Aorta (tissue), 5 donors: ENCODE measurements around the gene CCDC141. TPM values are rescaled to one million over a fixed set of nuclear protein-coding genes. Genes with fewer than 3 reads are reported as not detected.
"Not testable (repeated sequence)": the region's sequence is repeated elsewhere in the genome, so short reads cannot be mapped to it uniquely, and the experiment has no call there.

ENCODE experiments used
- ATAC-seq: fragments of 200-7000 bp; cut with Tn5 transposase; one replicate; pipeline ENCODE4 v1.9.1; 2022; ENCODE audit warnings: moderate library complexity; ENCODE audit not compliant: low FRiP score
- DNase-seq, 2 donors: peaks; one replicate each; pipeline ENCODE4 v3.0.0-alpha.2; 2020
- H3K27ac ChIP-seq, 2 donors: one replicate each; pipeline ENCODE4 v1.5.1; 2013; ENCODE audit warnings: low read length in 2 of 2, mild to moderate bottlenecking in 2 of 2, moderate library complexity in 2 of 2, control low read depth in 1 of 2, inconsistent platforms in 1 of 2, low read depth in 1 of 2
- H3K27me3 ChIP-seq, 2 donors: one replicate each; pipeline ENCODE4 v1.6.1; 2013; ENCODE audit warnings: control low read depth in 1 of 2, low read length in 1 of 2, mild to moderate bottlenecking in 1 of 2, moderate library complexity in 1 of 2; ENCODE audit not compliant: insufficient read depth in 2 of 2, control insufficient read depth in 1 of 2
- H3K36me3 ChIP-seq, 2 donors: one replicate each; pipeline ENCODE4 v1.6.1; 2013; ENCODE audit warnings: control low read depth in 1 of 2, low read length in 1 of 2, mild to moderate bottlenecking in 1 of 2; ENCODE audit not compliant: insufficient read depth in 2 of 2, control insufficient read depth in 1 of 2
- H3K4me1 ChIP-seq, 2 donors: one replicate each; pipeline ENCODE4 v1.6.1; 2013; ENCODE audit warnings: low read length in 2 of 2, control low read depth in 1 of 2, mild to moderate bottlenecking in 1 of 2, moderate library complexity in 1 of 2; ENCODE audit not compliant: insufficient read depth in 2 of 2, control insufficient read depth in 1 of 2
- H3K4me3 ChIP-seq, 2 donors: one replicate each; pipeline ENCODE4 v1.5.1; 2013; ENCODE audit warnings: low read length in 2 of 2, control low read depth in 1 of 2, mild to moderate bottlenecking in 1 of 2
- H3K9me3 ChIP-seq: one replicate; pipeline ENCODE4 v1.6.1; 2013; ENCODE audit warnings: mild to moderate bottlenecking, low read length; ENCODE audit not compliant: control insufficient read depth
- WGBS, 2 donors: extraction: QIAGEN DNeasy Blood & Tissue Kit; methylation state at CpG; one replicate each; pipeline ENCODE4 v1.1.7; 2013; 5-methylcytosine and 5-hydroxymethylcytosine counted together
- intact Hi-C, 2 donors: fragments of 100-400 bp; cut with DNase I; formaldehyde crosslinking; loops; one replicate each; pipeline versions ENCODE4 v1.14.2 to v1.15.0; 2022
- polyA plus RNA-seq, 2 donors: library from polyadenylated mRNA; stranded (reverse); fragments of 200-250 nt; gene quantifications; one replicate each; pipeline ENCODE4 v1.2.3, GENCODE V29; 2013
- total RNA-seq, 2 donors: library from RNA; stranded (reverse); fragmentation: NEBNext Ultra II Directional; extraction: Animal tissue kit (Norgen Biotek cat#: 25700); gene quantifications; one replicate each; pipeline ENCODE4 v1.2.1, GENCODE V29; 2021
- donor health status: healthy with polysubstance abuse.
- donor health status: Bipolar disorder and iron deficiency.
- donor health status: DM: no; HTN: no; CAD: no.
- donor health status: DM: no; HTN: no; CAD: no.
- donor health status: DM: yes; HTN: yes; CAD: no.

The CCDC141 gene
- total and polyA plus RNA-seq, 4 donors = 0.13 to 28.3 (median 2.0) TPM

GRCh38 chr2:178997477-178997876 lies 52.5 kb downstream of the CCDC141 start:
- Histone ChIP-seq H3K36me3 (no peaks in the 10 kb centered on the region), H3K27ac (no peak overlapping the region), H3K27me3 (no peaks in the 10 kb centered on the region), H3K4me3 (no peak overlapping the region), H3K4me1 (no peaks in the 10 kb centered on the region), H3K9me3 (no peaks in the 10 kb centered on the region)
- DNase-seq = no peak
- ATAC-seq = no peak
- intact Hi-C loops = no loop called here
- WGBS, 2 donors = 83 to 92% methylated on average over 2 of the region's 2 CpGs

DNA sequence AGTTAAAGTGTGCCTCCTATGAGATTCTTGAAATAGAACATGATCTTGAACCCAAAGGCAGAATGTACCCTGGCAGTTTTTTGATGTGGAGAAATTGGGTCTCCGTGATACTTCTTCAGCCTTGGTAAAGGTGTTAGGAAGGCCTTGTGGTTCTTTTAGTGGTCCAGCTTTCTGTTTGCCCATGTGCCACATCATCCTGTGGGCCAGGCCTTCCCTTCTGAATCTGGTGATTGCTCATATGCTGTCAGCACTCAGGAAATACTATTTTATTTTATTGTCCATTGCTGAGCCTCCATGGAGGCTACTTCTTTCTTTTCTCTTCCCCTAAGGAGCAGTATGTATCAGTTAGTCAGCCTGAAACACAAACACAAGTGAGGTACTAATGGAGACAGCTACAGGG lies 52.9 kb downstream of the CCDC141 start:
- no peak overlapping the region for H3K4me3 ChIP-seq
- DNase-seq (no peak), ATAC-seq (no peak)
- intact Hi-C loops = no loop called here
- H3K36me3 ChIP-seq = no peaks in the 10 kb centered on the region
- no peaks in the 10 kb centered on the region for H3K27me3 ChIP-seq
- no peaks in the 10 kb centered on the region for H3K4me1 ChIP-seq
- no peak overlapping the region for H3K27ac ChIP-seq
- 91% methylated on average over 1 of the region's 1 CpG for WGBS, 2 donors
- no peaks in the 10 kb centered on the region for H3K9me3 ChIP-seq

DNA sequence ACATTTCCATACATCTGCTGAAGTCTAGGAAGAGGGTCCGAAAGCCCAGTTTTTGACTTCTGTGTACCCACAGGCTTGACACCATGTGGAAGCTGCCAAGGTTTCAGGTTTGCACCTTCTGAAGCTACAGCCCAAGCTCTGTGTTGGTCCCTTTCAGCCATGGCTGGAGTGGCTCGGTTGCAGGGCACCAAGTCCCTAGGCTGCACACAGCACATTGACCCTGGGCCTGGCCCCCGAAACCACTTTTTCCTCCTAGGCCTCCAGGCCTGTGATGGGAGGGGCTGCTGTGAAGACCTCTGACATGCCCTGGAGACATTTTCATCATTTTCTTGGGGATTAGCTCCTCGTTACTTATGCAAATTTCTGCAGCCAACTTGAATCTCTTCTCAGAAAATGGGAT lies 55.7 kb downstream of the CCDC141 start:
- Histone ChIP-seq H3K36me3 (no peaks in the 10 kb centered on the region), H3K4me1 (no peaks in the 10 kb centered on the region), H3K4me3 (no peak overlapping the region), H3K27me3 (no peaks in the 10 kb centered on the region), H3K27ac (no peak overlapping the region), H3K9me3 (no peaks in the 10 kb centered on the region)
- WGBS, 2 donors = 63 to 78% methylated on average over 4 of the region's 4 CpGs
- DNase-seq (no peak), ATAC-seq (no peak)
- intact Hi-C loops = no loop called here

GRCh38 chr2:178993788-178994187 lies 56.1 kb downstream of the CCDC141 start:
- intact Hi-C loops = no loop called here
- no peak for ATAC-seq

GRCh38 chr2:178992719-178993118 lies 57.2 kb downstream of the CCDC141 start:
- ATAC-seq, intact Hi-C loops, H3K9me3 ChIP-seq, H3K4me1 ChIP-seq, H3K4me3 ChIP-seq, H3K27me3 ChIP-seq, H3K27ac ChIP-seq, DNase-seq, H3K36me3 ChIP-seq: not testable (repeated sequence)
- WGBS, 2 donors = 69 to 78% methylated on average over 3 of the region's 3 CpGs

More at GRCh38 chr2:178993788-178994187, 56.1 kb downstream of the CCDC141 start:
- no peaks in the 10 kb centered on the region for H3K4me1 ChIP-seq
- no peak overlapping the region for H3K4me3 ChIP-seq
- WGBS, 2 donors = 78 to 90% methylated on average over 2 of the region's 2 CpGs
- H3K9me3 ChIP-seq = no peaks in the 10 kb centered on the region
- DNase-seq = no peak
- no peak overlapping the region for H3K27ac ChIP-seq
- H3K27me3 ChIP-seq = no peaks in the 10 kb centered on the region
- no peaks in the 10 kb centered on the region for H3K36me3 ChIP-seq

DNA sequence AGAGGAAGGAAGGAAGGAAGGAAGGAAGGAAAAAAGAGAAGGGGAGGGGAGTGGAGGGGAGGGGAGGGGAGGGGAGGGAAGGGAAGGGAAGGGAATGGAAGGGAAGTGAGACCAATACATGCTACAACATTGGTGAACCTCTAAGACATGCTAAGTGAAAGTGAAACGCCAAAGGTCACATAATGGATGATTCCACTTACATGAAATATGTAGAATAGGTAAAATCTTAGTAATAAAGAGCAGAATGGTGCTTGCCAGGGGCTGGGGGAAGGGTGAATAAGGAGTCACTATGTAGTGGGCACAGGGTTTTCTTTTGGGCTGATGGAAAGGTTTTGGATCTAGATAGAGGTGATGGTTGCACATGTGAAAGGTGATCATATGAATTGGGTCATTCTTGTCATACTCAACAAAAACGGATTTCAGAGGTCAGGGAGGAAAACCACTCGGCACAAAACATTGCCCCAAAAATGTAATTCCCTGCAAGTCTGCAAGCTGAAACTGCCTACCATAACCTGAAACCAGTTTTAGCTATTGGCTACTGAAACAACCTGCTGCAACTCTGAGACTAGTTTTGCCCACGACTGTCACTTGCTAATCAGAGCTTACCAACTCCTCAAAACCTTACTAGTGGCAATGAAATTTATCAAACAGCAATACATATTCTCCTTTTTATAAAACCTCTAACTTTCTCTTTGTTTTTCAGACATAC lies 59.2 kb downstream of the CCDC141 start:
- WGBS, 2 donors = 78 to 83% methylated on average over 4 of the region's 4 CpGs
- H3K27me3 ChIP-seq = no peaks in the 10 kb centered on the region
- H3K4me3 ChIP-seq = no peak overlapping the region
- H3K9me3 ChIP-seq = no peaks in the 10 kb centered on the region
- ATAC-seq = no peak
- intact Hi-C loops = no loop called here
- H3K36me3 ChIP-seq = no peaks in the 10 kb centered on the region
- H3K4me1 ChIP-seq = no peaks in the 10 kb centered on the region
- no peak overlapping the region for H3K27ac ChIP-seq
- DNase-seq = no peak

- H3K27me3 ChIP-seq, H3K4me1 ChIP-seq, H3K9me3 ChIP-seq, ATAC-seq, H3K27ac ChIP-seq, H3K36me3 ChIP-seq, DNase-seq, intact Hi-C loops, H3K4me3 ChIP-seq: not testable (repeated sequence)
- WGBS, 2 donors = 94 to 99% methylated on average over 1 of the region's 1 CpG
These were observed 60.5 kb downstream of the CCDC141 start for GRCh38 chr2:178989424-178989823.

DNA sequence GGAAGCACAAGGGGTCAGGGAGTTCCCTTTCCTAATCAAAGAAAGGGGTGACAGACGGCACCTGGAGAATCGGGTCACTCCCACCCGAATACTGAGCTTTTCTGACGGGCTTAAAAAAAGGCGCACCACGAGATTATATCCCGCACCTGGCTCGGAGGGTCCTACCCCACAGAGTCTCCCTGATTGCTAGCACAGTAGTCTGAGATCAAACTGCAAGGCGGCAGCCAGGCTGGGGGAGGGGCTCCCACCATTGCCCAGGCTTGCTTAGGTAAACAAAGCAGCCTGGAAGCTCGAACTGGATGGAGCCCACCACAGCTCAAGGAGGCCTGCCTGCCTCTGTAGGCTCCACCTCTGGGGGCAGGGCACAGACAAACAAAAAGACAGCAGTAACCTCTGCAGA lies 67.3 kb downstream of the CCDC141 start:
- H3K27ac ChIP-seq, DNase-seq, intact Hi-C loops, H3K4me1 ChIP-seq, ATAC-seq, H3K36me3 ChIP-seq, H3K27me3 ChIP-seq, H3K9me3 ChIP-seq, H3K4me3 ChIP-seq: not testable (repeated sequence)
- WGBS, 2 donors = 79 to 83% methylated on average over 6 to 10 of the region's 10 CpGs

DNA sequence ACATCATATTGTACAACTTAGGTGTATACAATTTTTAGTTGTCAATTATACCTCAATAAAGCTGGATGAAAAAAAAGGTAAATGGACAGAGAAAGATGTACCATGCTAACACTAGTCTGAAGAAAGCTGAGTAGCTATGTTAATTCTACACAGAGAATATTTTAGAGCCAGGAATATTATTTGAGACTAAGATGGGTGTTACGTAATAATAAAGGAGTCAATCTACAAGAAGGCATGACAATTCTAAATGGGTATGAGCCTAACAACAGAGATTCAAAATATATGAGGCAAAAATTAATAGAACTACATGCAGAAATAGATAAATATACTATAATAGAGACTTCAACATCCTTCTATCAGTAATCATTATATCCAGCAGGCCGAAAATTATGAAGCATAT lies 69.1 kb downstream of the CCDC141 start:
- H3K4me3 ChIP-seq = no peak overlapping the region
- H3K27me3 ChIP-seq = no peaks in the 10 kb centered on the region
- 89 to 93% methylated on average over 2 of the region's 2 CpGs for WGBS, 2 donors
- DNase-seq = no peak
- H3K9me3 ChIP-seq = peaks cover 1% of the 10 kb centered on the region
- no peaks in the 10 kb centered on the region for H3K36me3 ChIP-seq
- intact Hi-C loops = no loop called here
- no peak for ATAC-seq
- no peak overlapping the region for H3K27ac ChIP-seq
- H3K4me1 ChIP-seq = no peaks in the 10 kb centered on the region
